ENCODE measurements around the gene PTPRN2. TPM values are rescaled to one million over a fixed set of nuclear protein-coding genes. Genes with fewer than 3 reads are reported as not detected.
"Not testable (repeated sequence)": the region's sequence is repeated elsewhere in the genome, so short reads cannot be mapped to it uniquely, and the experiment has no call there.

Gene PTPRN2
- total RNA-seq, 1 donor from 2014 or later, result 11.4 TPM

GRCh38 chr7:157668221-157668883 lies 919.3 kb downstream of the PTPRN2 start:
- H3K4me3 Mint-ChIP-seq (ENCODE audit: low read depth), result no peak overlapping the region
- TF ChIP-seq CTCF (IDR thresholded peaks at IDR 0.05; ENCODE audit: unreplicated experiment), result no peak
- DNase-seq (ENCODE audit: low spot score, unreplicated experiment), result no peak
- no peak overlapping the region for H3K27ac Mint-ChIP-seq
- no peaks in the 10 kb centered on the region for H3K4me1 Mint-ChIP-seq (ENCODE audit: low read depth)
- H3K27me3 Mint-ChIP-seq, result peaks cover 56% of the 10 kb centered on the region
- no peaks in the 10 kb centered on the region for H3K36me3 Mint-ChIP-seq (ENCODE audit: insufficient read depth)
- H3K9me3 Mint-ChIP-seq (ENCODE audit: low read depth), result no peaks in the 10 kb centered on the region

GRCh38 chr7:157667731-157668130 lies 919.9 kb downstream of the PTPRN2 start:
- Mint-ChIP-seq H3K27me3 (peaks cover 50% of the 10 kb centered on the region), H3K4me1 (ENCODE audit: low read depth) (no peaks in the 10 kb centered on the region), H3K36me3 (ENCODE audit: insufficient read depth) (no peaks in the 10 kb centered on the region), H3K27ac (no peak overlapping the region), H3K4me3 (ENCODE audit: low read depth) (no peak overlapping the region), H3K9me3 (ENCODE audit: low read depth) (no peaks in the 10 kb centered on the region)
- DNase-seq (ENCODE audit: low spot score, unreplicated experiment), result no peak
- no peak for TF ChIP-seq CTCF (IDR thresholded peaks at IDR 0.05; ENCODE audit: unreplicated experiment)

- DNase-seq (ENCODE audit: low spot score, unreplicated experiment), result no peak
- Mint-ChIP-seq H3K4me1 (ENCODE audit: low read depth) (no peaks in the 10 kb centered on the region), H3K4me3 (ENCODE audit: low read depth) (no peak overlapping the region), H3K9me3 (ENCODE audit: low read depth) (no peaks in the 10 kb centered on the region), H3K27ac (no peak overlapping the region), H3K27me3 (peaks cover 46% of the 10 kb centered on the region), H3K36me3 (ENCODE audit: insufficient read depth) (no peaks in the 10 kb centered on the region)
- TF ChIP-seq CTCF (IDR thresholded peaks at IDR 0.05; ENCODE audit: unreplicated experiment), result no peak
These were observed 920.4 kb downstream of the PTPRN2 start for GRCh38 chr7:157667261-157667660.

- no peak overlapping the region for H3K27ac Mint-ChIP-seq
- DNase-seq (ENCODE audit: low spot score, unreplicated experiment), result no peak
- H3K9me3 Mint-ChIP-seq (ENCODE audit: low read depth), result no peaks in the 10 kb centered on the region
- no peak for TF ChIP-seq CTCF (IDR thresholded peaks at IDR 0.05; ENCODE audit: unreplicated experiment)
- H3K4me1 Mint-ChIP-seq (ENCODE audit: low read depth), result no peaks in the 10 kb centered on the region
- no peaks in the 10 kb centered on the region for H3K36me3 Mint-ChIP-seq (ENCODE audit: insufficient read depth)
- H3K4me3 Mint-ChIP-seq (ENCODE audit: low read depth), result no peak overlapping the region
- peaks cover 42% of the 10 kb centered on the region for H3K27me3 Mint-ChIP-seq
These were observed 921.0 kb downstream of the PTPRN2 start for GRCh38 chr7:157666530-157667040.

GRCh38 chr7:157665634-157665988 lies 922.0 kb downstream of the PTPRN2 start:
- H3K9me3 Mint-ChIP-seq (ENCODE audit: low read depth); H3K4me1 Mint-ChIP-seq (ENCODE audit: low read depth); DNase-seq (ENCODE audit: low spot score, unreplicated experiment); H3K27ac Mint-ChIP-seq; H3K4me3 Mint-ChIP-seq (ENCODE audit: low read depth); H3K36me3 Mint-ChIP-seq (ENCODE audit: insufficient read depth): not testable (repeated sequence)
- H3K27me3 Mint-ChIP-seq, result peaks cover 36% of the 10 kb centered on the region
